ENCODE measurements around the gene RGS3.

DNA sequence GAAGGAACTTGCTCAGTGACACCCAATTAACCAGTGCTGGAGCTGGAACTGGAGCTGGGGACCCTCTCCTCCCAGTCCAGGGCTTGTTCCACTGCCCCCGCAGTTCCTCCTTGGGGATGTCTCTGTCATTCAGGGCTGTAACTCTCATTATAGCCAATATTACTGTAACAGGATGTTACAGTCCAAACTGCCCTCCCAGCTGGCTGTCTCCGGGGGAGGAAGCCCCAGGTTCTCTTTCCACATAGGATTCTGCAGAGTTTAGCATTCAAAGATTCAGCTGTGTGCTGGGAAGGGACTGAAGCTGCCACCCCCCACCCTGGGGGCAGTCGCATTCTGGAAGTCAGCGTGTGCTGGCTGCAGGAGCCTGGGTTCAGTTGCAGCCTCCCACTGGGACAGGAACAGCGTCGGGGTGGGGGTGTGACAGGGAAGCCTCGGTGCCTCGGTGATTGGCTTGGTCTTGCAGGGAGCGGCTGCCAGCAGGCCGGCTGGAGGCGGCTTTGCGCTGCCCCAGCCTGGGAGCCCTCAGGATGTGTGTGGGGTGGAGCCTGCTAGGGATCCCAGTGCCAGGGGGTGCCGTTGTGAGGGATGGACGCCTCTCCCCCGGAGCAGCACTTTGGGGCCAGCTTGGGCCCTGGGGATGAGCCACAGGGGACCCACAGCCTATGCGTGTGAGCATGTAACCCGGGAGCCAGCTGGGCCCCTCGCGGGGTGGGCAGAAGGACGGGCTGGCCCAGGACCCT lies 101.1 kb downstream of the RGS3 start:
- TF ChIP-seq POU6F1 (CRISPR knock-in tag; IDR thresholded peaks at IDR 0.05; ENCODE audit: borderline replicate concordance, low read depth): no peak
- TF ChIP-seq, protein P1, sequence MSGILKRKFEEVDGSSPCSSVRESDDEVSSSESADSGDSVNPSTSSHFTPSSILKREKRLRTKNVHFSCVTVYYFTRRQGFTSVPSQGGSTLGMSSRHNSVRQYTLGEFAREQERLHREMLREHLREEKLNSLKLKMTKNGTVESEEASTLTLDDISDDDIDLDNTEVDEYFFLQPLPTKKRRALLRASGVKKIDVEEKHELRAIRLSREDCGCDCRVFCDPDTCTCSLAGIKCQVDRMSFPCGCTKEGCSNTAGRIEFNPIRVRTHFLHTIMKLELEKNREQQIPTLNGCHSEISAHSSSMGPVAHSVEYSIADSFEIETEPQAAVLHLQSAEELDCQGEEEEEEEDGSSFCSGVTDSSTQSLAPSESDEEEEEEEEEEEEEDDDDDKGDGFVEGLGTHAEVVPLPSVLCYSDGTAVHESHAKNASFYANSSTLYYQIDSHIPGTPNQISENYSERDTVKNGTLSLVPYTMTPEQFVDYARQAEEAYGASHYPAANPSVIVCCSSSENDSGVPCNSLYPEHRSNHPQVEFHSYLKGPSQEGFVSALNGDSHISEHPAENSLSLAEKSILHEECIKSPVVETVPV (CRISPR knock-in tag; IDR thresholded peaks at IDR 0.05): no peak
- TF ChIP-seq ARNTL (CRISPR knock-in tag; IDR thresholded peaks at IDR 0.05; ENCODE audit: borderline replicate concordance, low read depth): no peak
- TF ChIP-seq PATZ1 (CRISPR knock-in tag; IDR thresholded peaks at IDR 0.05; ENCODE audit: borderline replicate concordance): no peak
- no peak for TF ChIP-seq ZFP3 (CRISPR knock-in tag; IDR thresholded peaks at IDR 0.05)
